Left renal cortex interstitium (tissue), 4 donors: ENCODE measurements around the gene MOB3B. TPM values are rescaled to one million over a fixed set of nuclear protein-coding genes. Genes with fewer than 3 reads are reported as not detected.
A peak's percentile ranks its signal among the peaks of the same experiment; 100 is the strongest.

ENCODE experiments used
- DNase-seq, 4 donors: peaks; one replicate each; pipeline ENCODE4 v3.0.0-alpha.2; 2013; ENCODE audit warnings: low read depth in 4 of 4, low spot score in 2 of 4, missing footprints in 1 of 4
- polyA plus RNA-seq, 4 donors: library from polyadenylated mRNA; unstranded; fragments of 120-200 nt; gene quantifications; one replicate each; pipeline ENCODE4 v1.2.1, GENCODE V29; 2013; ENCODE audit not compliant: insufficient read length in 4 of 4

Gene MOB3B
- polyA plus RNA-seq, 4 donors: 21.2 to 23.9 (median 22.4) TPM

GRCh38 chr9:27350382-27350976 lies 179.1 kb downstream of the MOB3B start:
- no peak for DNase-seq

- DNase-seq: no peak
Observed at GRCh38 chr9:27349698-27350080, 179.9 kb downstream of the MOB3B start.

GRCh38 chr9:27348785-27349697 lies 180.6 kb downstream of the MOB3B start:
- no peak for DNase-seq

- no peak for DNase-seq
Observed at GRCh38 chr9:27347889-27348288, 181.7 kb downstream of the MOB3B start.

GRCh38 chr9:27344776-27345175 lies 184.8 kb downstream of the MOB3B start:
- no peak for DNase-seq

GRCh38 chr9:27341545-27342294 lies 187.9 kb downstream of the MOB3B start:
- no peak for DNase-seq

GRCh38 chr9:27340961-27341511 lies 188.6 kb downstream of the MOB3B start:
- peak; percentile 41 to 75 (median 58) for DNase-seq

GRCh38 chr9:27340285-27340674 lies 189.3 kb downstream of the MOB3B start:
- no peak for DNase-seq

- no peak for DNase-seq
Observed at GRCh38 chr9:27339661-27340284, 189.8 kb downstream of the MOB3B start.

- DNase-seq: no peak
Observed at GRCh38 chr9:27338527-27338903, 191.1 kb downstream of the MOB3B start.

GRCh38 chr9:27337833-27338526 lies 191.6 kb downstream of the MOB3B start:
- DNase-seq: no peak

GRCh38 chr9:27337236-27337635 lies 192.4 kb downstream of the MOB3B start:
- no peak for DNase-seq

GRCh38 chr9:27336829-27337228 lies 192.8 kb downstream of the MOB3B start:
- DNase-seq: no peak

- no peak for DNase-seq
Observed at GRCh38 chr9:27336126-27336525, 193.5 kb downstream of the MOB3B start.

- DNase-seq: no peak
Observed at GRCh38 chr9:27335075-27335474, 194.5 kb downstream of the MOB3B start.

GRCh38 chr9:27333241-27334052 lies 196.2 kb downstream of the MOB3B start:
- peak; percentile 68 to 82 (median 80) for DNase-seq

- no peak for DNase-seq
Observed at GRCh38 chr9:27331393-27331792, 198.2 kb downstream of the MOB3B start.

GRCh38 chr9:27329291-27329690 lies 200.3 kb downstream of the MOB3B start:
- DNase-seq: no peak

- no peak for DNase-seq
Observed at GRCh38 chr9:27328483-27328882, 201.1 kb downstream of the MOB3B start.
